Esophagus muscularis mucosa (tissue), 3 donors: ENCODE measurements around the gene STARD8.

Source experiments
- POLR2A ChIP-seq: fragments of 450-650 bp; IDR thresholded peaks from one replicate; pipeline ENCODE4 v1.6.1; 2017; ENCODE audit warnings: antibody characterized with exemption, moderate library complexity, mild to moderate bottlenecking, low read depth
- POLR2AphosphoS5 ChIP-seq, 2 donors: sonication (generic); formaldehyde crosslinking; IDR thresholded peaks; one replicate each; pipeline ENCODE4 v1.6.1; 2017; ENCODE audit warnings: antibody characterized with exemption in 2 of 2
- TF ChIP-seq, protein P1 (sequence below), 3 experiments: fragments of 200-600 bp in 2 of 3; fragments of 450-650 bp in 1 of 3; sonication (generic) in 2 of 3; IDR thresholded peaks; one replicate each; pipeline ENCODE4 v1.5.1; 2017 to 2019; ENCODE audit warnings: antibody characterized with exemption in 3 of 3, mild to moderate bottlenecking in 2 of 3, moderate library complexity in 1 of 3

DNA sequence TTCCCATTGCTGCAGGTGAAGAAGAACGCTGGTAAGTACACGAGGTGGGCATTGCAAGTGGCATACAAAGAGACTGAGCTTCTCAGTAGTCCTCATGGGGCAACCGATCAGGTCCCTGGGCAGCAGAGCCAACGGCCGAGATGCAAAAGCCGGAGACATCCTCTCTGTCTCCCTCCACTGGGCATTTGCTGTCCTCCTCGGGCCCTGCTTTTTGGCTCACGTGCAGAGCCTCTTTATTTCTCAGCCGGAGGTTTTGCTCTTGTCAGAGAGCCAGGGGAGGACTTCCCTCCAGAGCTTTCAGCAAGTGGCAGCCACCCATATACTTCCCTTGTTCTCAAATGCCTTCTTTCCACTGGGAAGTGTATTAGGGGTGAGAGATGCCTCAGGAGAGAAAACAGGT lies 18.0 kb downstream of the STARD8 start:
- TF ChIP-seq, protein P1, sequence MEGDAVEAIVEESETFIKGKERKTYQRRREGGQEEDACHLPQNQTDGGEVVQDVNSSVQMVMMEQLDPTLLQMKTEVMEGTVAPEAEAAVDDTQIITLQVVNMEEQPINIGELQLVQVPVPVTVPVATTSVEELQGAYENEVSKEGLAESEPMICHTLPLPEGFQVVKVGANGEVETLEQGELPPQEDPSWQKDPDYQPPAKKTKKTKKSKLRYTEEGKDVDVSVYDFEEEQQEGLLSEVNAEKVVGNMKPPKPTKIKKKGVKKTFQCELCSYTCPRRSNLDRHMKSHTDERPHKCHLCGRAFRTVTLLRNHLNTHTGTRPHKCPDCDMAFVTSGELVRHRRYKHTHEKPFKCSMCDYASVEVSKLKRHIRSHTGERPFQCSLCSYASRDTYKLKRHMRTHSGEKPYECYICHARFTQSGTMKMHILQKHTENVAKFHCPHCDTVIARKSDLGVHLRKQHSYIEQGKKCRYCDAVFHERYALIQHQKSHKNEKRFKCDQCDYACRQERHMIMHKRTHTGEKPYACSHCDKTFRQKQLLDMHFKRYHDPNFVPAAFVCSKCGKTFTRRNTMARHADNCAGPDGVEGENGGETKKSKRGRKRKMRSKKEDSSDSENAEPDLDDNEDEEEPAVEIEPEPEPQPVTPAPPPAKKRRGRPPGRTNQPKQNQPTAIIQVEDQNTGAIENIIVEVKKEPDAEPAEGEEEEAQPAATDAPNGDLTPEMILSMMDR (IDR thresholded peaks at IDR 0.05) = peak in 1 of 3 experiments; percentile 29
- TF ChIP-seq POLR2A (no peak), POLR2AphosphoS5 (IDR thresholded peaks at IDR 0.05) (no peak)
